Parathyroid adenoma (tissue), 2 donors: ENCODE measurements around the gene S100A14.
"Not testable (repeated sequence)": the region's sequence is repeated elsewhere in the genome, so short reads cannot be mapped to it uniquely, and the experiment has no call there.

Experiments
- H2AFZ ChIP-seq: fragments of 300-600 bp; sonication (generic); one replicate; pipeline ENCODE4 v1.7.0; 2017; ENCODE audit warnings: antibody characterized with exemption, mild to moderate bottlenecking
- H3K27ac ChIP-seq: fragments of 300-600 bp; sonication (generic); one replicate; pipeline ENCODE4 v1.7.0; 2017
- H3K27me3 ChIP-seq: fragments of 300-600 bp; sonication (generic); one replicate; pipeline ENCODE4 v1.7.0; 2017; ENCODE audit warnings: low read length; ENCODE audit not compliant: control insufficient read depth, insufficient read depth
- H3K36me3 ChIP-seq: fragments of 300-600 bp; sonication (generic); one replicate; pipeline ENCODE4 v1.7.0; 2017; ENCODE audit warnings: low read length; ENCODE audit not compliant: control insufficient read depth, insufficient read depth
- H3K4me1 ChIP-seq: fragments of 300-600 bp; sonication (generic); one replicate; pipeline ENCODE4 v1.7.0; 2017; ENCODE audit warnings: control low read depth
- H3K4me2 ChIP-seq: fragments of 300-600 bp; sonication (generic); one replicate; pipeline ENCODE4 v1.7.0; 2017; ENCODE audit warnings: low read length
- H3K4me3 ChIP-seq: fragments of 300-600 bp; sonication (generic); one replicate; pipeline ENCODE4 v1.7.0; 2017; ENCODE audit warnings: low read depth, low read length
- H3K79me2 ChIP-seq: fragments of 300-600 bp; sonication (generic); one replicate; pipeline ENCODE4 v1.7.0; 2017; ENCODE audit warnings: control low read depth
- H3K9ac ChIP-seq: fragments of 300-600 bp; sonication (generic); one replicate; pipeline ENCODE4 v1.7.0; 2017; ENCODE audit warnings: mild to moderate bottlenecking
- H3K9me3 ChIP-seq: fragments of 300-600 bp; sonication (generic); one replicate; pipeline ENCODE4 v1.7.0; 2017; ENCODE audit warnings: low read length; ENCODE audit not compliant: control insufficient read depth
- TF ChIP-seq, protein P1 (sequence below): fragments of 300-600 bp; sonication (generic); IDR thresholded peaks from one replicate; pipeline ENCODE4 v1.7.0; 2017; ENCODE audit warnings: antibody characterized with exemption, mild to moderate bottlenecking
- donor health status: primary hyperparathyroidism.

Gene S100A14

DNA sequence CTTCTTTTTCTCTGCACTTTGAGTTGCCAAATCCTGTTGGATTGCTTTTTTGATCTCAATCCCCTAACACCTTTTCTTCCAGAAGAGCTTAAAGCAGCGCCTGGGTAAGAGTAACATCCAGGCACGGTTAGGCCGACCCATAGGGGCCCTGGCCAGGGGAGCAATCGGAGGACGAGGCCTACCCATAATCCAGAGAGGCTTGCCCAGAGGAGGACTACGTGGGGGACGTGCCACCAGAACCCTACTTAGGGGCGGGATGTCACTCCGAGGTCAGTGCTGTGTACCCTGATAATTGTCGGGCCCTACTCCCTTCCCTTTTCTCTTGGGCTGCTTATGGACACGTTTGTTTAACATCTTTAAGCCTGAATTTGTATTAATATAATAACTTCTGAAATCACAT lies 26.0 kb upstream of the S100A14 start:
- no peaks in the 10 kb centered on the region for H3K79me2 ChIP-seq
- no peaks in the 10 kb centered on the region for H3K9me3 ChIP-seq
- H3K36me3 ChIP-seq: no peaks in the 10 kb centered on the region
- H3K4me1 ChIP-seq: no peaks in the 10 kb centered on the region
- H3K27ac ChIP-seq: no peak overlapping the region
- TF ChIP-seq, protein P1, sequence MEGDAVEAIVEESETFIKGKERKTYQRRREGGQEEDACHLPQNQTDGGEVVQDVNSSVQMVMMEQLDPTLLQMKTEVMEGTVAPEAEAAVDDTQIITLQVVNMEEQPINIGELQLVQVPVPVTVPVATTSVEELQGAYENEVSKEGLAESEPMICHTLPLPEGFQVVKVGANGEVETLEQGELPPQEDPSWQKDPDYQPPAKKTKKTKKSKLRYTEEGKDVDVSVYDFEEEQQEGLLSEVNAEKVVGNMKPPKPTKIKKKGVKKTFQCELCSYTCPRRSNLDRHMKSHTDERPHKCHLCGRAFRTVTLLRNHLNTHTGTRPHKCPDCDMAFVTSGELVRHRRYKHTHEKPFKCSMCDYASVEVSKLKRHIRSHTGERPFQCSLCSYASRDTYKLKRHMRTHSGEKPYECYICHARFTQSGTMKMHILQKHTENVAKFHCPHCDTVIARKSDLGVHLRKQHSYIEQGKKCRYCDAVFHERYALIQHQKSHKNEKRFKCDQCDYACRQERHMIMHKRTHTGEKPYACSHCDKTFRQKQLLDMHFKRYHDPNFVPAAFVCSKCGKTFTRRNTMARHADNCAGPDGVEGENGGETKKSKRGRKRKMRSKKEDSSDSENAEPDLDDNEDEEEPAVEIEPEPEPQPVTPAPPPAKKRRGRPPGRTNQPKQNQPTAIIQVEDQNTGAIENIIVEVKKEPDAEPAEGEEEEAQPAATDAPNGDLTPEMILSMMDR: no peak
- no peak overlapping the region for H2AFZ ChIP-seq
- H3K4me2 ChIP-seq: no peak overlapping the region
- H3K9ac ChIP-seq: no peak overlapping the region
- no peaks in the 10 kb centered on the region for H3K27me3 ChIP-seq
- H3K4me3 ChIP-seq: no peak overlapping the region

DNA sequence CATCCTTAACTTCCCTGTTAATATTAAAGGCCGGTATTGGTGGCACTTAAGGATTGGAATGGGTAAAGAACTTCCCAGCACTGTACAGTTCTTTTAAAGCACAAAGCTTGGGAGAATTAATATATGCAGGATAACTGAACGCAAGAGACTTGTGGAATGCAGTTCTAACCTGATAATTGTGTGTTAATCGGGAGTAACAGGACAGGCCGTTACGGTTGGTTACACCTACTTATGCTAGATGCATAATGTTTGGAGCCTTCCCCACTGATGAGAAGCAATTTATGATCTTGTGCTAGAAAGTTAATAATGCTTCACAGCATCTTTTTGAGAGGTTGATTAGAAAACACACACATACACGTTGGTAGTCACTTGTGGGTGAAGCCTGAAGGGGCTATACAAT lies 24.7 kb upstream of the S100A14 start:
- TF ChIP-seq, protein P1: no peak
- Histone ChIP-seq H3K27me3 (no peaks in the 10 kb centered on the region), H3K4me2 (no peak overlapping the region), H2AFZ (no peak overlapping the region), H3K27ac (no peak overlapping the region), H3K9me3 (no peaks in the 10 kb centered on the region), H3K36me3 (no peaks in the 10 kb centered on the region), H3K4me3 (no peak overlapping the region), H3K9ac (no peak overlapping the region), H3K79me2 (peaks cover 3% of the 10 kb centered on the region), H3K4me1 (no peaks in the 10 kb centered on the region)

DNA sequence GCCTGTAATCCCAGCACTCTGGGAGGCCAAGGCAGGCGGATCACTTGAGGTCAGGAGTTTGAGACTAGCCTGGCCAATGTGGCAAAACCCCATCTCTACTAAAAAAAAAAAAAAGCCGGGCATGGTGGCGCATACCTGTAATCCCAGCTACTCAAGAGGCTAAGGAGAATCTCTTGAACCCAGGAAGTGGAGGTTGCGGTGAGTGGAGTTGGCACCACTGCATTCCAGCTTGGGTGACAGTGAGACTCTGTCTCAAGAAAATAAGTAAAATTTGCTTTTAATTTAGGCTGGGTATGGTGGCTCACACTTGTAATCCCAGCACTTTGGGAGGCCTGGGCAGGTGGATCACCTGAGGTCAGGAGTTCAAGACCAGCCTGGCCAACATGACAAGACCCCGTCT lies 24.1 kb upstream of the S100A14 start:
- not testable (repeated sequence) for H3K9ac ChIP-seq, H3K4me2 ChIP-seq, H3K27me3 ChIP-seq, H3K27ac ChIP-seq, H3K4me3 ChIP-seq, H3K36me3 ChIP-seq, H3K4me1 ChIP-seq, H3K79me2 ChIP-seq, H3K9me3 ChIP-seq, H2AFZ ChIP-seq

DNA sequence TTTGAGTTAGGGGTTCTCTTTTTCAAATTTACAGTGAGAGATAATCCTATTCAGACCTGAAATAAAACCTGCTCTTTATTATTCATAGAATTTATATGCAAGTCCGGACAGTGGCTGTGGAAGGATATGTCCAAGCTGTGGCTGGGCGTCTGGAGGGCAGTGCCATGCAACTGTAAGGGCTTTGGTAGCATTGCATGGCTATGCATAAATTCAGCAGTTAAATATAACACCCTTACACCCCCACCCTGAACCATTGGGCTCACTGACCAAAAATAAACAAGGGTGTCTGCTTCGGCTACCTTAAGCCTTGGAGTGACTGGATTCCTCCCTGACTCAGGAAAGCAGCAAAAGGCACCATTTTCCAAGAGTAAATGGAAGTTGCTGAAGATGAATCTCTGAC lies 23.2 kb upstream of the S100A14 start:
- Histone ChIP-seq H3K27me3 (no peaks in the 10 kb centered on the region), H3K4me3 (no peak overlapping the region), H2AFZ (no peak overlapping the region), H3K9ac (no peak overlapping the region), H3K4me1 (no peaks in the 10 kb centered on the region), H3K36me3 (no peaks in the 10 kb centered on the region), H3K4me2 (no peak overlapping the region), H3K27ac (no peak overlapping the region), H3K79me2 (peaks cover 7% of the 10 kb centered on the region), H3K9me3 (no peaks in the 10 kb centered on the region)
- TF ChIP-seq, protein P1: no peak

DNA sequence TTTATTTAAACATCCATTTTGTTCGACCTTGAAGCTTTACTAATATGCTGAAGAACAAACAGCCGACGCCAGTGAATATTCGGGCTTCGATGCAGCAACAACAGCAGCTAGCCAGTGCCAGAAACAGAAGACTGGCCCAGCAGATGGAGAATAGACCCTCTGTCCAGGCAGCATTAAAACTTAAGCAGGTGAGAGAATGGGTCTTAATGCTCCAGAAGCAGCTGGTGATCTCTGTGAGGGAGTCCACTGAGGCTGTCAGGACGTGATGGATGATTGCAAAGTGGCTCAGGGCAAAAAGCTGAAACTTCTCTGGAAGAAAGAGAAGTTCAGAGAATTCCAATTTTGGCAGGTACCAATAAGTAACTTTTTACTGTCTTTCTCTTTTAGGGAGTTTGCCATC lies 22.1 kb upstream of the S100A14 start:
- no peaks in the 10 kb centered on the region for H3K9me3 ChIP-seq
- no peak overlapping the region for H3K4me3 ChIP-seq
- H3K4me1 ChIP-seq: no peaks in the 10 kb centered on the region
- H3K27ac ChIP-seq: no peak overlapping the region
- TF ChIP-seq, protein P1: no peak
- peaks cover 7% of the 10 kb centered on the region for H3K79me2 ChIP-seq
- H3K4me2 ChIP-seq: no peak overlapping the region
- H3K9ac ChIP-seq: no peak overlapping the region
- H2AFZ ChIP-seq: no peak overlapping the region
- no peaks in the 10 kb centered on the region for H3K27me3 ChIP-seq
- H3K36me3 ChIP-seq: no peaks in the 10 kb centered on the region
